Fibroblast of lung (primary cell): ENCODE measurements around the gene SMC6. TPM values are rescaled to one million over a fixed set of nuclear protein-coding genes. Genes with fewer than 3 reads are reported as not detected.

ENCODE experiments used
- DNase-seq, 2 donors: peaks; one replicate each; pipeline versions ENCODE4 v3.0.0 to v3.0.0-alpha.2; 2010; ENCODE audit warnings: low read depth in 2 of 2
- H2AFZ ChIP-seq: 2 replicates; pipeline ENCODE4 v1.5.1; 2012; ENCODE audit warnings: low read length, control low read depth, inconsistent platforms
- H3K27ac ChIP-seq: 2 replicates; pipeline ENCODE4 v1.5.1; 2011; ENCODE audit warnings: low read length, control low read depth; ENCODE audit not compliant: insufficient read depth
- H3K27me3 ChIP-seq: 2 replicates; pipeline ENCODE4 v1.5.1; 2011; ENCODE audit warnings: mild to moderate bottlenecking, low read length; ENCODE audit not compliant: control insufficient read depth, insufficient read depth
- H3K36me3 ChIP-seq: 2 replicates; pipeline ENCODE4 v1.5.1; 2011; ENCODE audit warnings: low read length; ENCODE audit not compliant: control insufficient read depth, insufficient read depth
- H3K4me1 ChIP-seq: 2 replicates; pipeline ENCODE4 v1.5.1; 2011; ENCODE audit warnings: low read length; ENCODE audit not compliant: control insufficient read depth, insufficient read depth; ENCODE audit errors: extremely low read depth
- H3K4me2 ChIP-seq: 2 replicates; pipeline ENCODE4 v1.5.1; 2011; ENCODE audit warnings: low read length, control low read depth; ENCODE audit not compliant: insufficient read depth; ENCODE audit errors: extremely low read depth
- H3K4me3 ChIP-seq, 4 experiments: fragments of 200-600 bp in 1 of 4; sonication (generic) in 1 of 4; replicated peaks in 1 of 4; 2 replicates each; pipeline ENCODE4 v1.5.1; 2011 to 2016; ENCODE audit warnings: low read length in 4 of 4, low read depth in 3 of 4, mild to moderate bottlenecking in 3 of 4, control low read depth in 2 of 4, inconsistent platforms in 1 of 4, mixed read lengths in 1 of 4; ENCODE audit not compliant: insufficient read depth in 1 of 4; ENCODE audit errors: control extremely low read depth in 1 of 4
- H3K79me2 ChIP-seq: 2 replicates; pipeline ENCODE4 v1.5.1; 2012; ENCODE audit warnings: mild to moderate bottlenecking, low read length, inconsistent platforms; ENCODE audit not compliant: control insufficient read depth, insufficient read depth
- H3K9ac ChIP-seq: 2 replicates; pipeline ENCODE4 v1.5.1; 2011; ENCODE audit warnings: mild to moderate bottlenecking, low read length, control low read depth; ENCODE audit not compliant: insufficient read depth
- H3K9me3 ChIP-seq: 2 replicates; pipeline ENCODE4 v1.5.1; 2012; ENCODE audit warnings: low read depth, low read length; ENCODE audit not compliant: control insufficient read depth, insufficient read depth
- H4K20me1 ChIP-seq: 2 replicates; pipeline ENCODE4 v1.5.1; 2011; ENCODE audit warnings: low read length; ENCODE audit not compliant: control insufficient read depth, insufficient read depth; ENCODE audit errors: extremely low read depth
- CTCF ChIP-seq, 2 donors: IDR thresholded peaks in 1 of 2; conservative IDR thresholded peaks in 1 of 2; 1 replicate in 1 of 2; 2 replicates in 1 of 2; pipeline ENCODE4 v1.5.1; 2011 to 2012; ENCODE audit warnings: low read length in 2 of 2, control low read depth in 1 of 2, inconsistent platforms in 1 of 2, low read depth in 1 of 2, mild to moderate bottlenecking in 1 of 2
- EZH2 ChIP-seq: IDR thresholded peaks from 2 replicates; pipeline ENCODE4 v1.5.1; 2012; ENCODE audit warnings: low read length, control low read depth, mild to moderate bottlenecking; ENCODE audit errors: missing control alignments
- polyA plus RNA-seq, 2 donors: library from polyadenylated mRNA; depleted of rRNA in 1 of 2; stranded (reverse) in 1 of 2; unstranded in 1 of 2; fragments of >200 nt; gene quantifications; 2 replicates each; pipeline ENCODE4 v1.2.1, GENCODE V29; 2011 to 2012; ENCODE audit warnings: missing spikeins in 1 of 2
- total RNA-seq: library from RNA; depleted of rRNA; stranded (reverse); fragments of >200 nt; gene quantifications from 2 replicates; pipeline ENCODE4 v1.2.1, GENCODE V29; 2014

SMC6 gene
- total and polyA plus RNA-seq, 2 donors (not counting 1 experiment from before 2014, with no cell fraction given): 17.9 to 22.8 TPM

DNA sequence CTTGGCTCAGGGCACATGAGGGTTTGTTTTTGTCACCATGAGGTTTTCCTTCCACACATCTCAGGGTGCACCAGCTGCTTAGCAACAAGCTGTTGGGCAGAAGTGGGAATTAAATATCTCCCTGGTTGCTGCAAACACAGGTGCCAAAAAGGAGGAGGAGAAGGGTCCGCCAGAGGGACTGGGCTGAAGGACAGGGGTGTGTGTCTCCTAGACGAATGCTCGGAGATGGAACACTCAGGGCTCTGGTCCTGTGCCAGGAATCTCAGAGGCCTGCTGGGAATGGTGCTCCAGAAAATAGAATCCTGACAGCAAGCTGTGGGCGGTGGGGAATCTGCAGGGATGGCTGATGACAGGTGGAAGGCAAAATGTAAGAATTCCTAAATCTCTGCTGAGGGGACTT, 118.6 kb downstream of the SMC6 start:
- Histone ChIP-seq H3K27me3 (no peaks in the 10 kb centered on the region), H3K9me3 (no peaks in the 10 kb centered on the region), H3K4me3 (no peak overlapping the region), H3K79me2 (no peaks in the 10 kb centered on the region), H3K4me1 (no peaks in the 10 kb centered on the region), H3K4me2 (no peak overlapping the region), H4K20me1 (no peaks in the 10 kb centered on the region), H3K27ac (no peak overlapping the region), H3K9ac (no peak overlapping the region), H3K36me3 (no peaks in the 10 kb centered on the region), H2AFZ (no peak overlapping the region)
- no peak for DNase-seq
- TF ChIP-seq CTCF (conservative IDR thresholded peaks at IDR 0.05 in 1 of 2, IDR thresholded peaks at IDR 0.05 in 1 of 2; ENCODE audit: low read depth in 1 of 2, low read length in 2 of 2) (no peak), EZH2 (no peak)

GRCh38 chr2:17630089-17630488, 123.5 kb downstream of the SMC6 start:
- DNase-seq: no peak
- no peaks in the 10 kb centered on the region for H3K4me1 ChIP-seq
- no peak overlapping the region for H3K27ac ChIP-seq
- no peak overlapping the region for H3K4me3 ChIP-seq
- H3K36me3 ChIP-seq: no peaks in the 10 kb centered on the region
- H3K79me2 ChIP-seq: no peaks in the 10 kb centered on the region
- no peaks in the 10 kb centered on the region for H3K27me3 ChIP-seq
- no peaks in the 10 kb centered on the region for H3K9me3 ChIP-seq
- H3K4me2 ChIP-seq: no peak overlapping the region
- no peaks in the 10 kb centered on the region for H4K20me1 ChIP-seq
- TF ChIP-seq CTCF (conservative IDR thresholded peaks at IDR 0.05 in 1 of 2, IDR thresholded peaks at IDR 0.05 in 1 of 2; ENCODE audit: low read depth in 1 of 2, low read length in 2 of 2) (no peak), EZH2 (no peak)
- H2AFZ ChIP-seq: no peak overlapping the region
- H3K9ac ChIP-seq: no peak overlapping the region

DNA sequence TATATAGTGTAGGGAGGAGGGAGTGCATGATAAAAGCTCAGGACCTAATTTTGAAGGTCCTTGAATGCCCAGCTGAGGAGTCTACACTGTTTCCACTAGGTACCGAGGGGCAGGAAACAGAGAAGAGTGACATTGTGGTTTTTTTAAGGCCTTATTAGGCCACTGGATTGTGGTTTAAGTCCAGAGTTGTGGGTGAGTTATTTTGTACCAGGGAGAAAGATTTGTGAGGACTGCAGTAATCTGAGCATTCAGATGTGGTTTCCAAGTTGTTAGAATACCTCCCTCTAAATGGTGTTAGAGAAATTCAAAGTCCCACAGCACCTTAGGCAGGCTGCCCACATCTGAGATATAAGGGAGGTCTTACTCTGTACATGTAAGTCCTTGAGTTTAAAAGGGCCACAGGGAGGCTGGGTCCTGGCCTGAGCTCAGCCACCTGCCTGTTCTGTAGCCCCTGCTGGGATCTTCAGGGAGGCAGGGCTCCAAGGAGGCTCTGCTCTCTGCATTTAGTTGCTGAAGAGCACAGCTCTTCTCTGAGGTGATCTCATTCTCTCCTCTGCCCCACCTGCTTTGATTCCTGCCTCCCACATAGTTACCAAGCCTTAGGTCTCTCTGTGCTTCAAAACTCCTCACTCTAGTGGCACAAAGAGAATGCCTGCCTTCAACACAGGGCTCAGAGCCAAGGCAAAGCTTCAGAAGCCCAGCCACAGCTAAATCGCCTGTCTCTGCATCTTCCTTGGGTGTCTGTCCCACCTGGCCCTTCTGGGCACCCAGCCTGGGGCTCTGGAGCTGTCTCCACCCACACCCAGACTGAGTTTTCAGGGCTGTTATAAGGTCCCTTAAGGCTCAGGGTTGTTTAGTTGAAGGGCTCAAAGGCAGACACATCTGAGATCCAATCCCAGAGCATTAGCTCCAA, 125.0 kb downstream of the SMC6 start:
- H4K20me1 ChIP-seq: no peaks in the 10 kb centered on the region
- H3K27ac ChIP-seq: no peak overlapping the region
- no peaks in the 10 kb centered on the region for H3K79me2 ChIP-seq
- no peaks in the 10 kb centered on the region for H3K27me3 ChIP-seq
- H3K4me2 ChIP-seq: no peak overlapping the region
- H2AFZ ChIP-seq: no peak overlapping the region
- H3K4me1 ChIP-seq: no peaks in the 10 kb centered on the region
- H3K9me3 ChIP-seq: no peaks in the 10 kb centered on the region
- TF ChIP-seq CTCF (conservative IDR thresholded peaks at IDR 0.05 in 1 of 2, IDR thresholded peaks at IDR 0.05 in 1 of 2; ENCODE audit: low read depth in 1 of 2, low read length in 2 of 2) (no peak), EZH2 (no peak)
- peak in 1 of 2 donors; percentile 86 for DNase-seq
- no peak overlapping the region for H3K4me3 ChIP-seq
- no peak overlapping the region for H3K9ac ChIP-seq
- no peaks in the 10 kb centered on the region for H3K36me3 ChIP-seq
